Germinal center (tissue), 1 donor: ENCODE results near the gene POLR3B.

Experiments used
- DNase-seq: peaks from one replicate; pipeline ENCODE4 v3.0.0; 2012; ENCODE audit warnings: mixed read lengths, low spot score

Gene POLR3B

GRCh38 chr12:106415134-106415533, 57.6 kb downstream of the POLR3B start:
- no peak for DNase-seq

- DNase-seq = no peak
Measured at GRCh38 chr12:106416273-106416672, 58.7 kb downstream of the POLR3B start.

GRCh38 chr12:106417926-106418910, 60.7 kb downstream of the POLR3B start:
- no peak for DNase-seq

DNA sequence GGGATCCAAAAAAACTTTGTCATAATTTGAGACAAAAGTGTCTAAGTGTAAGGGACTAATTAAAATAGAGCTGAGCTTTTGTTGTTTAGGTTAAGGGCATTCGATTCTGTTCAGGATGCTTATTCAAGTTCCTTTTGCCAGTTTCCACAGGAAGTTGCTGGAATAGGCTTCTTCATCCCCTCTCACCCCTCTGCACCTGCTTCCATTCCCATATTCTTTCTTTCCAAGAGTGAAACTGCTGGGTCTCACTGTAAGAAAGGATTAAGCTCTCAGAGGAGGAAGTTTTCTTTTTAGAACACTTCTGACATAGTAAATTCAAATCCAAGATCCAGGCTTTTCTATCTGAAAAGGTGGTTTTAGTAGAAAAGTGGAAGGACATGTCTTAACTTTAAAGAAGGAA, 61.4 kb downstream of the POLR3B start:
- DNase-seq = no peak

DNA sequence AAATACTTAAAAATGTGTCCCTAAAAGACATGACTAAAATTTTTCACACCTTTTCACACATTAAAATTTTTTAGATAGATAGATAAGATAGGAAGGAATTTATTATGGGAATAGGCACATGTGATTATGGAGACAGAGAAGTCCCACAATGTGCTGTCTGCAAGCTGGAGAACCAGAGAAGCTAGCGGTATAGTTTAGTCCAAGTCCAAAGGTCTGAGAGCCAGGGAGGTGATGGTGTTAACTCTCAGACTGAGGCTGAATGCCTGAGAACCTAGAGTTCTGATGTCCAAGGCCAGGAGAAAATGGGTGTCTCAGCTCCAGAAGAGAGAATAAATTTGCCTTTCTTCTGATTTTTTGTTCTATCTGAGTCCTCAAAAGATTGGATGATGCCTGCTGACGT, 65.7 kb downstream of the POLR3B start:
- no peak for DNase-seq

- no peak for DNase-seq
Measured at GRCh38 chr12:106425061-106425702, 67.6 kb downstream of the POLR3B start.

- DNase-seq = no peak
Measured at GRCh38 chr12:106427917-106428316, 70.4 kb downstream of the POLR3B start.

GRCh38 chr12:106428384-106428783, 70.8 kb downstream of the POLR3B start:
- no peak for DNase-seq

DNA sequence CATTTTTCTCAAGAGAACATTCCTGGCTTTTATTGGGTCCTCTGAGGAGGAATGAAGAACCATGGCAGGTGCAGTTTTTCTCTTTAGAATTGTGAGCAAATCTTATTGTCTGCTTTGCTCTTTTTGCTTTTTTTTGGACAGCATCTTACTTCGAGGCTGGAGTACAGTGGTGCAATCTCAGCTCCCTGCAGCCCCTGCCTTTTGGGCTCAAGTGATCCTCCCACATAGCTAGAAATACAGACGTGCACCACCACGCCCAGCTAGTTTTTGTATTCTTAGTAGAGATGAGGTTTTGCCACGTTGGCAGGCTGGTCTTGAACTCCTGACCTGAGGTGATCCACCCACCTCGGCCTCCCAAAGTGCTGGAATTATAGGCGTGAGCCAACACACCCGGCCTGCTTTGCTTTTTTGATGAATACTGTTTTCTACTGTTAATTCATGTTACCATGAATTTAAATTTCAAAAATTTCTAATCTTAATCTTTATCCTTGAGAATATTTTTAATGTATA, 71.5 kb downstream of the POLR3B start:
- DNase-seq = no peak

DNA sequence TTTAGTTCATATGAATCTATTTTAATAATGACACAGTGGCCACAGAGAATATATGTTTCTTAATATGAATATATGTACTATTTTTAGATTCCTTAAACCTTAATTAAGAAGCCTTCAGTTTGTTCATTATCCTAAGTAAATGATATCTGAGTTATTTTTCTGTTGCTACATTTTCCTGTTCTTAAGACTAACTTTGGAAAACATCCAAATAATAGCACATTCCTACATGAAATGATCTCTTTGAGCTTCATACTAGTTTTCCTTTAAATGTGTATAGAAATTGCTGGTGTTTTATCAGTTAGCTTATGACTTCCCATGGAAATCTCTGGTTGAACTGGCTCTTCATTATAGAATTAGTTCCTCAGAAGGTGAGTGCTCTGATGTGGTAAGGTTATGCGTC, 72.1 kb downstream of the POLR3B start:
- DNase-seq = no peak

- DNase-seq = no peak
Measured at GRCh38 chr12:106431839-106432411, 74.4 kb downstream of the POLR3B start.

GRCh38 chr12:106433055-106433454, 75.5 kb downstream of the POLR3B start:
- DNase-seq = no peak

GRCh38 chr12:106434526-106434925, 77.0 kb downstream of the POLR3B start:
- no peak for DNase-seq

GRCh38 chr12:106436164-106436563, 78.6 kb downstream of the POLR3B start:
- DNase-seq = no peak

GRCh38 chr12:106442575-106442974, 85.0 kb downstream of the POLR3B start:
- DNase-seq = no peak

GRCh38 chr12:106445053-106445452, 87.5 kb downstream of the POLR3B start:
- no peak for DNase-seq

- DNase-seq = no peak
Measured at GRCh38 chr12:106445959-106446358, 88.4 kb downstream of the POLR3B start.

GRCh38 chr12:106446419-106447092, 89.0 kb downstream of the POLR3B start:
- DNase-seq = no peak

- DNase-seq = no peak
Measured at GRCh38 chr12:106452309-106452708, 94.8 kb downstream of the POLR3B start.

GRCh38 chr12:106455111-106455510, 97.6 kb downstream of the POLR3B start:
- no peak for DNase-seq

DNA sequence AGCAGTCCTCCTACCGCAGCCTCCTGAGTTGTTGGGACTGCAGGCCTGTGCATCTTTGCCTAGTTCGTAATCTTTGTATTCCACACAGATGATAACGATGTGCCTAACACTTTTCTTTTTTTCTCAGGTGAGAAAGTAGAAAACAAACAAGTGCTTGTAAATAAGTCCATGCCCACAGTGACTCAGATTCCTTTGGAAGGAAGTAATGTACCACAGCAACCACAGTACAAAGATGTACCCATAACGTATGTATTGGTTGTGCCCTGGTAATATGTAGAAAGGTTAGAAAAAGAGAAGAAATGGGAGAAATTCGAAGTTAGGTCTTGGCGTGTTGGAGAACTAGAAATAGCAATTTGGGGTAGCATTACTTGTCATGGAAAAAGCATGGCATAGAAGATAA, 101.6 kb downstream of the POLR3B start:
- DNase-seq = no peak

GRCh38 chr12:106459534-106459933, 102.0 kb downstream of the POLR3B start:
- DNase-seq = no peak
